GOT3 (cell line): ENCODE measurements around the gene CC2D1A.
"Not testable (repeated sequence)": the region's sequence is repeated elsewhere in the genome, so short reads cannot be mapped to it uniquely, and the experiment has no call there.

ENCODE experiments used
- DNase-seq: peaks from one replicate; lab custom pipeline; 2025; ENCODE audit warnings: mixed read lengths; lab: John Stamatoyannopoulos, UW

The CC2D1A gene

DNA sequence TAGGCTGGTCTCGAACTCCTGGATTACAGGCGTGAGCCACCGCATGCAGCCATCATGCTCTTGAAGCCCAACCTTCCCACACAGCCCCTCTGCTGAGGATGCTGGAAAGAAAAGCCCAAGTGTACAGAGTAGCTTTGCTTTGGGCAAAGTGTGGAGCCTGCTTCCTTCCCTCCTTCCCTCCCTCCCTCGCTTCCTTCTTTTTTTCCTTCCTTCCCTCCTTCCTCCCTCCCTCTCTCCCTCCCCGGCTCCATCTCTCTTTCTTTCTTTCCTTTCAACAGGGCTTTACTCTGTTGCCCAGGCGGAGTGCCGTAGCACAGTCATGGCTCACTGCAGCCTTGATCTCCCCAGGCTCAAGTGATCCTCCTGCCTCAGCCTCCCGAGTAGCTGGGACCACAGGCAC lies 2.7 kb downstream of the CC2D1A start:
- DNase-seq, result no peak

DNA sequence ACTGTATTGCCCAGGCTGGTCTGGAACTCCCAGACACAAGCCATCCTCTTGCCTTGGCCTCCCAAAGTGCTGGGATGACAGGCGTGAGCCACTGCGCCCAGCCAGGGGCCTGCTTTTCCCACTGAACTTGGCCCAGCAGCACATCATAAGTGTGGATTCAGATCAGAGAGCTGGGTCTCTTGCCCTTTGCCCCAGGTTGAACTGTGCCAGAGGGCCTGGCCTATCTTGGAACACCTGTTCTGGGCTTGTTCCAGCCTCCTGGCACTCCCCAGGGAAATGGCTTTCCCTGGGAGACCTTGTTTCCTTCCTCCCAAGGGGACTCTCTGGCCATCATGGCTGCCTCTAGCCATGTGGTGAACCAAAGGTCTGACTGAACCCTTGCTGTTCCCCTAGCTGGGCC lies 3.4 kb downstream of the CC2D1A start:
- DNase-seq, result no peak

DNA sequence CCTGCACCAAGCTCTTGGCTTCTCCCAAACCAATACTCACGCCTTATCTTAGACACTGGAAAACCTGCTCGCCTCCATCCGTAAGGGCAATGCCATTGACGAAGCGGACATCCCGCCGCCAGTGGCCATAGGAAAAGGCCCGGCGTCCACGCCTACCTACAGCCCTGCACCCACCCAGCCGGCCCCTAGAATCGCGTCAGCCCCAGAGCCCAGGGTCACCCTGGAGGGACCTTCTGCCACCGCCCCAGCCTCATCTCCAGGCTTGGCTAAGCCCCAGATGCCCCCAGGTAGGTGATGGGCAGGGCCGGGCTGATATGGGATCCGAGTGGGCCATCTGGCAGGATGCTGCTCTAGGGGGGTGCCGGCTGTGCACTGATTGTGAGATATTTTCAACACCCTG lies 7.4 kb downstream of the CC2D1A start:
- DNase-seq, result no peak

GRCh38 chr19:13914777-13915176 lies 8.8 kb downstream of the CC2D1A start:
- no peak for DNase-seq

GRCh38 chr19:13917888-13918406 lies 11.9 kb downstream of the CC2D1A start:
- DNase-seq, result no peak

DNA sequence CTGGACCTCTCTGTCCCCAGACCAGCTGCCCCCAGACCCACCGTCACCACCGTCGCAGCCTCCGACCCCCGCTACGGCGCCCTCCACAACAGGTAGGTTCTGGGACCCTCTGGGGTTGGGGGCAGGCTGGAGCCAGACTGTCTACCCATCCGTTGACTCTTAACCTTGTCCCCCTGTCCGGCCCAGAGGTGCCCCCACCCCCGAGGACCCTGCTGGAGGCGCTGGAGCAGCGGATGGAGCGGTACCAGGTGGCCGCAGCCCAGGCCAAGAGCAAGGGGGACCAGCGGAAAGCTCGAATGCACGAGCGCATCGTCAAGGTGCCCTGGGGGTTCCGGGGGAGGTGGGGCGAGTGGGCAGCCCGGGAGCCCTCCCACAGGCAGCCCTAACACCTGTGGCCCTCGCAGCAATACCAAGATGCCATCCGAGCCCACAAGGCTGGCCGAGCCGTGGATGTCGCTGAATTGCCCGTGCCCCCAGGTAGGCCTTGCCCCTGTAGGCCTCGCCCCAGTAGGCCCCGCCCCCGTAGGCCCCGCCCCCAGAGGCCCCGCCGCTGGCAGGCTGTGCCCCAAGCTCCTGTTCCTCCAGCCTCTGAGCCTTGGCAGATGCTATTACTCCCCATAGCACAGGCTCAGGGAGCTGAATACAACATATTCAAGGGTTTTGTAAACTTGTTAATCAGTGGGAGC lies 12.9 kb downstream of the CC2D1A start:
- DNase-seq, result no peak

DNA sequence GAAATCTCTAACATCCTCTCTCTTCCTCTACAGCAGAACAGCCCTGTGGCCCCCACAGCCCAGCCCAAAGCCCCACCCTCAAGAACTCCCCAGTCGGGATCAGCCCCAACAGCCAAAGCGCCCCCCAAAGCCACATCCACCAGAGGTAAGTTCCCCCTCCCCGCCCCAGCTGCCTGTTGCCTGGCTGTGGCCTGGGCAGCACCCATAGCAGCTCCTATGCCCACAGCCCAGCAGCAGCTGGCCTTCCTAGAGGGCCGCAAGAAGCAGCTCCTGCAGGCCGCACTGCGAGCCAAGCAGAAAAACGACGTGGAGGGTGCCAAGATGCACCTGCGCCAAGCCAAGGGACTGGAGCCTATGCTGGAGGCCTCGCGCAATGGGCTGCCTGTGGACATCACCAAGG lies 14.5 kb downstream of the CC2D1A start:
- DNase-seq, result no peak

GRCh38 chr19:13920940-13921747 lies 15.1 kb downstream of the CC2D1A start:
- DNase-seq, result no peak

- DNase-seq, result not testable (repeated sequence)
Observed at GRCh38 chr19:13922118-13922517, 16.1 kb downstream of the CC2D1A start.

GRCh38 chr19:13923194-13923987 lies 17.4 kb downstream of the CC2D1A start:
- DNase-seq, result no peak

DNA sequence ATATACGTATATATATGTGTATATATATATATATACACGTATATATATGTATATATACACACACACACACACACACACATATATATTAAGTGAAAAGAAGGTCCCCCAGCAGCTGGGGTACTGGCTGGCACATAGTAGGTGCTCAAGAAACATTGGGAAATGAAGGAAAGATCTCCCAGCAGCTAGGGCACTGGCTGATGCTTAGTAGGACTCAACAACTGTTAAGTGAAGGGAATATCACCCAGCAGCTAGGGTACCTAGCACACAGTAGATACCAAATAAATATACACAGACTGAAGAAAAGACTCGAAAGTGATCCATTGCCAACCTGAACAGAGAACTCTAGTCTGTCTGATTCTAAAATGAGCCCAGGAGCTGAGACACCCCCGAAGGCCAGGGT lies 20.0 kb downstream of the CC2D1A start:
- DNase-seq, result no peak

DNA sequence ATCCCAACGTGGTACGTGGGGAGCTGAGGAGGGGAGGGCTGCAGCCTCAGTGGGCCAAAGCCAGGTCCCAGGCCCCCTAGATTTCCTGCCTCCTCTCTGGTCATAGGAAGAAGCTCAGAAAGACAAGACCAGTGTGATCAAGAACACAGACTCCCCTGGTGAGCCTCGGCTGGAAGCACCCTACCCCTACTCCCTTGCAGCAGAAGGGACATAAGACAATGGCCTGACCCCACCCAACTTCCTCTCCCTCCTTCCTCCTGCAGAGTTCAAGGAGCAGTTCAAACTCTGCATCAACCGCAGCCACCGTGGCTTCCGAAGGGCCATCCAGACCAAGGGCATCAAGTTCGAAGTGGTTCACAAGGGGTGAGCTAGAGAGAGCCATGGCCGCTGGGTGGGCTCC lies 20.7 kb downstream of the CC2D1A start:
- DNase-seq, result no peak

DNA sequence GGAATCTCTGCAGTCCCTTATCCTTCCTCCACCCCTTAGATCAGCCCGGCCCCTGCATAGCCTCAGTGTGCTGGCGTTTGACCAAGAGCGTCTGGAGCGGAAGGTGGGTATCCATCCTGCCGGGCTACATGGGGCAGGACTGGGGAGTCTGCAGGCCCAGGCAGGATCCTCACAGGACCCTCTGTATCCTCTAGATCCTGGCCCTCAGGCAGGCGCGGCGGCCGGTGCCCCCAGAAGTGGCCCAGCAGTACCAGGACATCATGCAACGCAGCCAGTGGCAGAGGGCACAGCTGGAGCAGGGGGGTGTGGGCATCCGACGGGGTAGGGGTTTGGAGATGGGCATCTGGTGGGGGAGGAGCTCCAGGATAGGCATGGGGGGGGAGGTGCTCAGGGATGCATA lies 23.3 kb downstream of the CC2D1A start:
- no peak for DNase-seq

DNA sequence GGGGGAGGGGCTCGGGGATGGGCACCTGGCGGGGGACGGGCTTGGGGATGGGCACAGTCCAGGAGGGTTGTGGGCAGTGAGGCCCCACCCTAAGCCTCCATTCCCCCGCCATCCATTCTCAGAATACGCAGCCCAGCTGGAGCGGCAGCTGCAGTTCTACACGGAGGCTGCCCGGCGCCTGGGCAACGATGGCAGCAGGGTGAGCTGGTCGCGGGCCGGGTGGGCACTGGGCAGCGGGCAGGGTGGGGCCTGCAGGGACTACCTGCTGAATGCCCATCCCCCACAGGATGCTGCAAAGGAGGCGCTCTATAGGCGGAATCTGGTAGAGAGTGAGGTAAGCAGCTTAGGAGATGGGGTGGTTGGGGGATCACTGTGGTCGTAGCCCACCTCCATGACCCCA lies 24.0 kb downstream of the CC2D1A start:
- no peak for DNase-seq

DNA sequence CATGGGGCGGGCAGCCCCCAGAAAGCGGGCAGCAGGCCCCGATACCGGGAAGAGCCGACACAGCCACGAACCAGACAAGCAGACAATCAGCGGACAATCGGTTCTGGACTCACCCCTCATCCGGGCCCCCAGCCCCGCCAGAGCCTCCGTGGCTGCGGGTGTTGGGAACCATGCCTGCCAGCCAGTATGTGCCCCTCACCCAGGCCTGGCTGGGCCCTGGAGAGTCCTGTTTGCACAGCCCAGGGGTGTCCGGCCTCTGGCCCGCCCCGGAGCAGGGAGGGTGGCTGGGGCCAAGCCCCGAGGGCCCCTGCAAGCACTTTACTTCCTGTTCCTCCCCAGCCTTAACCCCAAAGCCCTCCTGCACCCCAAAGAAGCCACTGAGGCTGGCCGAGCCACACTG lies 24.4 kb downstream of the CC2D1A start:
- no peak for DNase-seq

GRCh38 chr19:13931391-13932148 lies 25.6 kb downstream of the CC2D1A start:
- DNase-seq, result no peak

- no peak for DNase-seq
Observed at GRCh38 chr19:13932149-13932637, 26.2 kb downstream of the CC2D1A start.

GRCh38 chr19:13932911-13933393 lies 27.0 kb downstream of the CC2D1A start:
- DNase-seq, result no peak

DNA sequence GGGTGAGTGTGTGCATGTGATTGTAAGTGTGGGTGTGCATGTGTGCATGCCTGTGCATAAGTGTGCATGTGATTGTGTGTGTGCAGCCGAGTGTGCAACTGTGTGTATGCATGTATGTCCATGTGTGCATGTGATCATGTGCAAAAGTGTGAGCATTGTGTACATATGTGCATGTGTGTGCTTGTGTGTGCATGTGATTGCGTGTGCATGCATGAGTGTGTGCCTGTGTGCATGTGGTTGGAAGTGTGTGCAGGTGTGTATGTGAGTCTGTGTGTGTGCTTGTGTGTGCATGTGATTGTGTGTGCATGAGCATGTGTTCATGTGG lies 28.7 kb downstream of the CC2D1A start:
- no peak for DNase-seq

DNA sequence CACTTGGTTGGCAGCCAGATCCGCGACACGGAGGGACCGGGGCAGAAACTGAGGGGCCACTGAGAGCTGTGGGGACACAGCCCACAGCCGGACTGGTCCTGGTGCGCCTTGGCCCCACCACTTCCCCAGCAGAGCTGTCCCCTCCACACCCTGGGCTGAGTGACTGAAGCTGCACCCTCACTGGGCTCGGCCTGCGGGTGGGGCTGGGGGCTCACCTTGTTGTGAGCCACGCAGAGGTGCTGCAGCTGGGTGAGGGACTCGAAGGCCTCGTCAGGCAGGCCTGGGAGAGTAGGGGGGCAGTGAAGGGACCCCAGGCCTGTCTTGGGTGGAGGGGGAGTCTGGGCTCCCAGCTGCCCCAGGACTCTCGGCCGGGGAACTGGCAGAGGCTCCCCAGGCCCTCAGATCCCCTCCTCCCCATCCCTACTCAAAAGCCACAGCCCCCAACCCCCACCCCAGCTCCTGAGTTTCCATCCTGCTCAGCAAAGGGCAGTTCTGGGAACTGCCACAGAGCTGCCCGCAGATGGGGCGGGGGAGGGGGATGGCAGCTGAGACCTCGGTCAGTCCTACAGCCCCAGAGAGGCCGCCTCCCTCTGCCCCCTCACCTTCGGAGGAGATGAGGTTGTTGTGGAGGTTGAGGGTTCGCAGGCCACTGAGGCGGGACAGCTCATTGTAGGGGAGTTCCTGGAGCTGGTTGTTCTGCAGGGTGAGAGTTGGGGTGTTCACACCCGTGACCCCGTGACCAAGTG lies 29.9 kb downstream of the CC2D1A start:
- DNase-seq, result no peak
